Activated T-cell treated with anti-CD3 and anti-CD28 coated beads, Interleukin-2, amount 50 U/mL, for 24 hours (primary cell): Measurements from ENCODE around the gene HAP1.
"Not testable (repeated sequence)": the region's sequence is repeated elsewhere in the genome, so short reads cannot be mapped to it uniquely, and the experiment has no call there.

ENCODE experiments used
- DNase-seq: peaks from one replicate; pipeline ENCODE4 v3.0.0-alpha.2; 2020
- H3K27ac Mint-ChIP-seq: 2 replicates; pipeline ENCODE4 v1.8.0; 2020; ENCODE audit warnings: mild to moderate bottlenecking, mixed read lengths
- H3K27me3 Mint-ChIP-seq: 2 replicates; pipeline ENCODE4 v1.8.0; 2020; ENCODE audit warnings: mixed read lengths
- H3K36me3 Mint-ChIP-seq: 2 replicates; pipeline ENCODE4 v1.8.0; 2020; ENCODE audit warnings: low read depth, mixed read lengths
- H3K4me1 Mint-ChIP-seq: 2 replicates; pipeline ENCODE4 v1.8.0; 2020; ENCODE audit warnings: low read depth, mixed read lengths
- H3K4me3 Mint-ChIP-seq: 2 replicates; pipeline ENCODE4 v1.8.0; 2020; ENCODE audit warnings: mild to moderate bottlenecking, moderate library complexity, mixed read lengths
- H3K9me3 Mint-ChIP-seq: 2 replicates; pipeline ENCODE4 v1.8.0; 2020; ENCODE audit warnings: mixed read lengths

HAP1 gene

DNA sequence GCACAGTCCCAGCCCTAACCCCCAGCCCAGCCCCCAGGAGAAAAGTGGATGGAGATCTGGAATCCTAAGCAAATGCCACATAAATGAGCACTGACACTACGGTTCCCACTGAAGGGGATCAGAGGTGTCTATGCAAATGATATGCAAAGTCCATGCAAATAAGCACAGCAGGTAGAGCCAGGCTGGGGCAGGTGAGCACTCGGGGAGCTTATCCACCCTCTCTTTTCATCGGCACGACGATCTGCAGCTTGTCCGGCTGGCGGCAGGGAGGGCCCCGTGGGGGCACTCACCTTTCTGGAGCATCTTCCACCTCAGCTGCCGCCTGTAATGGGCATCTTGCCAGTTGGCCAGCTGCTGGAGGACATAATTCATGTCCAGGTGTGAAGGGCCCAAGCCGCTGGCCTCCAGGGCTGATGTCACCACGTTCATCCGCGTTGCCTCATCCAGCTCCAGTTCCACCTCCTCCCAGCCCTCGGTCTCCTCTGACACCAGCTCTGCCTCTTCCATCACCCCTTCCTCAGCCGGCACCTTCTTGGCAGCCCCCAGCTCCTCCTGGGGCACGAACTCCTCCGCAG lies 9.9 kb downstream of the HAP1 start:
- no peak overlapping the region for H3K27ac Mint-ChIP-seq
- no peaks in the 10 kb centered on the region for H3K36me3 Mint-ChIP-seq
- no peaks in the 10 kb centered on the region for H3K9me3 Mint-ChIP-seq
- no peaks in the 10 kb centered on the region for H3K4me1 Mint-ChIP-seq
- no peak for DNase-seq
- no peak overlapping the region for H3K4me3 Mint-ChIP-seq
- peaks cover 18% of the 10 kb centered on the region for H3K27me3 Mint-ChIP-seq

DNA sequence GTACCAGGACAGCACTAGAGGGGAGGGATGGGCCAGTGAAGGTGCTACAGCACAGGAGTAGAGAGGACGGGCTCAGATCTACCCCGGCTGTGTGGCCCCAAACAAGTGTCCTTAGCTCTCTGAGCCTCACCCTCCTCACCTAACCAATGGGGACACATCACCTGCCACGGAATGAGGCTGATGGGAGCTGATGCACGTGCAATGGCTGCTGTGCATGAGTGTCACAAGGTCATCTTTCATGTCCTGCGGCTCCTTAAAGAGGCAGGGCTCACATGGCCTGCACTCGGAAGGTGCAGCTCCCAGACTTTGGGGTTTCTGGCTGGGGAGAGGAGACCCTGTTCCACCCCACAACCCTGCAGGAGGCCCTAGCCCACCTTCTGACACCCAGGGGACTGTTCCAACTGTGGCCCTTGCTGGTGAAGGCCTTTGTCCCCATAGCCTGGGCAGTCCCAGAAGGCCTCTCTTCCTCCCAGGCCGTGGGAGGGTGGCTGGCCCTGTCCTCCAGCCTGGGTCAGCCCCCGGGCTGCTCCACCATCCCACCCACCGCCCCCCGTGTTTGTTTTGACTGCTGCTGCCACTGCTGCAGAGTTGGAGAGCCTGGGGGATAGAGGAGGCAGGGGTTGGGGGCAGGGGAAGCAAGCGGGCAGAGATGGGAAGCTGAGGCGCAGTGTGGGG lies 10.5 kb downstream of the HAP1 start:
- Mint-ChIP-seq H3K9me3 (no peaks in the 10 kb centered on the region), H3K27ac (no peak overlapping the region), H3K4me3 (no peak overlapping the region), H3K4me1 (no peaks in the 10 kb centered on the region), H3K36me3 (no peaks in the 10 kb centered on the region), H3K27me3 (peaks cover 18% of the 10 kb centered on the region)
- no peak for DNase-seq

DNA sequence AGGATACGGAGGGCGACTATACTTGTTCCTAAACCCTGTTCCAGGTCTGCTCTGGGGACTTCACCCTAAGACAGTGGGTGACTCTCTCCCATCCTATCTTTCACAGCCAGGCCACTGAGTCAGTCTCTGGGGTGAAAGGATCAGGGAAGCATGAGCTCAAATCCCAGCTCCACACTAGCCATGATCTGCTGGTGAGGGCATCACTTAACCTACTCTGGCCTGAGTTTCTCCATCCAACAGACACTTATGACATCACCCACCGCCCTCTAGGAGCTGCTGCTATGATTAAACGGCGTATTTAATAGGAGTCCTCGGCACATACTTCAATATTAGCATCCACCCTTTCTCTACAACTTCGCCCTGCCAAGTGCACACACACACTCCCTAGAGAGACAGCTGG lies 12.2 kb downstream of the HAP1 start:
- Mint-ChIP-seq H3K36me3 (no peaks in the 10 kb centered on the region), H3K4me3 (no peak overlapping the region), H3K27me3 (peaks cover 13% of the 10 kb centered on the region), H3K27ac (no peak overlapping the region), H3K9me3 (no peaks in the 10 kb centered on the region), H3K4me1 (peaks cover 7% of the 10 kb centered on the region)
- no peak for DNase-seq

DNA sequence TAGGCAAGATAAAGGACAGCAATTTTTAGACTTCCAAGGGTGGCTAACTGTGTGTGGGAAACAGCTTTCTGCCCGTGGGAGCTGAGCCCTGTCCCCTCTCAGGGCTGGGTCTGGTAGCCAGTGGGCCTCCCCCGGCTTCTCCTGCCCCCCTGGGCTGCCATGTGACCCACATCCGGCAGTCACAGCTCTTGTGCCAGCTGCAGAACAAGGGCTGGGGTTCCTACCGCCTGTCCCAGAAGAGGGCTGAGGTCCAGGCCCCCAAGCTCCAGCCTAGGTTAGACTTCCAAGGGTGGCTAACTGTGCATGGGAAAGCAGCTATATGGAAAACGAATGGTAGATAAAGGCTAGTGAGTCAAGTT lies 16.2 kb downstream of the HAP1 start:
- Mint-ChIP-seq H3K9me3 (no peaks in the 10 kb centered on the region), H3K27me3 (peaks cover 5% of the 10 kb centered on the region), H3K36me3 (no peaks in the 10 kb centered on the region), H3K27ac (no peak overlapping the region), H3K4me1 (peaks cover 10% of the 10 kb centered on the region), H3K4me3 (no peak overlapping the region)
- no peak for DNase-seq

DNA sequence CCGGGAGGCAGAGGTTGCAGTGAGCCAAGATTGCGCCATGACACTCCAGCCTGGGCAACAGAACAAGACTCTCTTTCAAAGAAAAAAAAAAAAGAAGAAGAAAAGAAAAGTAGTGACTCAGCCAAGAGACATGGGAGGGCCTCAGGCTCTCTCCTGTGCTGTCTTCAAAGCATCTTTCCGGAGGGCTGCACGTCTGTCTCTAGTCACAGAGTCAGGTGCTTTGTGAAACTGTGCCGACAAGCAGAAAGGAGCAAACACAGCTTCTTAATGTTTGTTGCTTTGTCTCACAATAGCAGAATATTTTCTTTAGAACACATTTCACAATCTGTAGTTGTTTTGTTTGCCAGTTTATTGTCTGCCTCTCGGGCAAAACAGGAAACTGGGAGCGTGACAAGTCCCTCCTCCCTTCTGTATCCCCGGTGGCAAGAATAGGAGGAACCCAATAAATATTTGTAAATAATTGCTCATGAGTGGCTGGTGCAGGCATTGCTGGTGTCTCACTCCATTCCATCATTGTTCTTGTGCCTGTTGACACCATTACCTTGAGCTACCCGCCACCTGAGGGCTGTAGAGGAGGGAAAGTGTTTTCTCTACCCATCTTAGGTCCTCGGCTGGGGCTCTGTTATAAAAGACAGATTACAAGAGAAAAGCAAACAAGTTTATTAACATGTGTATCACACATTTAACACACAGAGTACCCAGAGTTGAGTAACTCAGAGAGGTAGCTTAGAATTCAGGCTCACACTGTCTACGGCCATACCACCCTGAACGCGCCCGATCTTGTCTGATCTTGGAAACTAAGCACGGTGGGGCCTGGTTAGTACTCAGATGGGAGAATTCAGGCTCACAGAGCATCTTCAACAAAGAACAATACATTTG lies 16.8 kb downstream of the HAP1 start:
- Mint-ChIP-seq H3K9me3 (no peaks in the 10 kb centered on the region), H3K4me1 (peaks cover 10% of the 10 kb centered on the region), H3K27me3 (peaks cover 5% of the 10 kb centered on the region), H3K36me3 (no peaks in the 10 kb centered on the region), H3K4me3 (no peak overlapping the region), H3K27ac (no peak overlapping the region)
- no peak for DNase-seq

DNA sequence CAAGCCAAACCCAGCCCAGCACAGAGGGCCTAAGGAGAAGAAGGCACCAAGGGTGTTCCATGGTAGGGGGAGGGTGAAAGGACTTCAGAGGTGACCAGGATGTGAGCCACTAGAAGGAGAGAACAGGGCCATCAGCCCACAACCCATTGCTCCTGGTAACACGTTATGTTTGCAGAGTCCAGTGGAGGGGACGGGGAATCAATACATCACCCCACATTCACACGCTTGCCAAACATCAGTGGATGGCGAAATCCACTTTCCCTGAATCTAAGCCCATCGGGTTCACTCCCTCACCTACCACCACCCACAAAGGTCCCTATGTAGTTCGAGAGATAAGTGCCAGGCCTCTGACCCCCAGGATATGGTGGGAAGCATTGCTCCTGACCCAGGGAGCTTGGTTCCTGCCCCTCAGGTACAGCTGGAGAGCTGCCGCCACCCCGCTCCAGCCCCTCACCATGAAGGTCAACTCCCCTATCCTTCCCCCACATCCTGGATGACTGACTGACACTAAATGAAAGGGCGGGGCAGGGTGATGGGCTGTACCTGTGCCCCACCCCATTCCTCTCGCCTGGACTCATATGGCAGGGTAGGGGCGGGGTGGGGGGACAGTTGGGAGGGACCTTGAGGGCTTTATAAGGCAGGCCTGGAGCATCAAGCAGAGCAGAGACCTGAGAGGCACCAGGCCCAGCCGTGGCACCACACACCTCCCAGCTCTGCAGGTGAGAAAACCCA lies 22.6 kb downstream of the HAP1 start, which contains the start of gene GAST:
Gene GAST (plus strand): TSS at position 663 of the 732 bp plus-strand sequence. CDS start 3,106 bp downstream, outside the sequence.
- no peak for DNase-seq
- Mint-ChIP-seq H3K36me3 (no peaks in the 10 kb centered on the region), H3K27me3 (peaks cover 5% of the 10 kb centered on the region), H3K9me3 (no peaks in the 10 kb centered on the region), H3K27ac (no peak within 1 kb of the TSS), H3K4me1 (peaks cover 7% of the 10 kb centered on the region), H3K4me3 (no peak within 1 kb of the TSS)

DNA sequence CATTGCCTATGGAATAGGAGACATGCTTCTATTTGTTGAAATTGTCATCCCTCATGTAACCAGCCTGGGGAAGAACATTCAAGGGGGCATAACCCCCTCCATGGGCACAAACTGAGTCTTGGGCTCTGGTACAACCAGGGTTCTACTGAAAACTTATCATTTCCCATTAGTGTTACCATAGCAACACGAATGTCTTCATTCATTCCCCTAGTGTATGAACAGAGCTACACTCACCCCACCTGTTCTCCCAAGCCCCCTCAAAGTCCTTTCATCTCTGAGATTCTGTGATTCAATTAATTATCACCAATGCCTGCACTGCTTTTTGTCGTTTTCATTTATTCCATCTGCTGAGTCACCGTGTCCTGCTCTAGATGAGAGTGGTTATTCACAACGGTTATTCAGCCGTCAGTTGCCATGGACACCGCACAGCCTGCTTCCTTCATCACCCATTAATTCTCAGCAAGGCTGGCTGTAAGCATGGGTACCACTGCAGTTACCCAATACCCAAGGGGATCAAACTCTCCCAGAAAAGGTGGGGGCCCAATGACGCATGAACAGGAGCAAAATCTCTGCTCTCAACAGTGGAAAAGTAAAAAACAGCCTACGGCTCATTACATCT lies 23.9 kb downstream of the HAP1 start:
- no peak for DNase-seq
- Mint-ChIP-seq H3K36me3 (no peaks in the 10 kb centered on the region), H3K27ac (no peak overlapping the region), H3K4me3 (no peak overlapping the region), H3K27me3 (peaks cover 5% of the 10 kb centered on the region), H3K9me3 (no peaks in the 10 kb centered on the region), H3K4me1 (peaks cover 6% of the 10 kb centered on the region)

DNA sequence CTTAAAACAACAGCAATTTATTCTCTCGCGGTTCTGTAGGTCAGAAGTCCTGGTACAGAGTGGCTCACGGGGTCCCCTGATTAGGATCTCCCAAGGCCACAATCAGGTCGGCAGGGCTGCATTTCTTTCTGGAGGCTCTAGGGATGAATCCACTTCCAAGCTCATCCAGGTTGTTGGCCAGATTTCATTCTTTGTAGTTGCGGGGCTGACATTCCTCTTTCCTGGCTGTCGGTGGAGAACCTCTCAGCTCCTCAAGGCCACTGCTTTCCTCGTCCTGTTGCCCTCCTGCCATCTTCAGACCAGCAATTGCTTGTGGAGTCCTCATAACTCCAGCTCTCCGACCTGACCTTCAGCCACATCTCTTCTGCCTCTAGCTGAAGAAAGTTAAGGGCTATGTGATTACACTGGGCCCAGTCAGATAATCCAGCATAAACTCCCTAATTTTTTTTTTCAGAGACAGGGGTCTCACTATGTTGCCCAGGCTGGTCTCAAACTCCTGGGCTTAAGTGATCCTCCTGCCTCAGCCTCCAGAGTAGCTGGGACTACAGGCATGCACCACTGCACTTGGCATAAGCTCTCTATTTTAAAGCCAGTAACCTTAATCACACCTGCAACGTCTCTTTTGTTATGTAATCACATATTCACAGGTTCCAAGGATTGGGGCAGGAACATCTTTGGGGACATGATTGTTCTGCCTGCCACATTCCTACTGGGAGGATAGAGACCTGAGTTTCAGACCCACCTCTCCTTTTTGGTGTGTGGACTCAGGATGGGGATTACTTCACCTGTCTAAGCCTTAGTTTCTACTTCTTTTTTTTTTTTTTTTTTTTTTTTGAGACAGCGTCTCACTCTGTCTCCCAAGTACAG lies 26.4 kb downstream of the HAP1 start:
- H3K27ac Mint-ChIP-seq: no peak overlapping the region
- H3K9me3 Mint-ChIP-seq: no peaks in the 10 kb centered on the region
- peaks cover 6% of the 10 kb centered on the region for H3K4me1 Mint-ChIP-seq
- no peak overlapping the region for H3K4me3 Mint-ChIP-seq
- H3K27me3 Mint-ChIP-seq: peaks cover 5% of the 10 kb centered on the region
- no peak for DNase-seq
- H3K36me3 Mint-ChIP-seq: no peaks in the 10 kb centered on the region

DNA sequence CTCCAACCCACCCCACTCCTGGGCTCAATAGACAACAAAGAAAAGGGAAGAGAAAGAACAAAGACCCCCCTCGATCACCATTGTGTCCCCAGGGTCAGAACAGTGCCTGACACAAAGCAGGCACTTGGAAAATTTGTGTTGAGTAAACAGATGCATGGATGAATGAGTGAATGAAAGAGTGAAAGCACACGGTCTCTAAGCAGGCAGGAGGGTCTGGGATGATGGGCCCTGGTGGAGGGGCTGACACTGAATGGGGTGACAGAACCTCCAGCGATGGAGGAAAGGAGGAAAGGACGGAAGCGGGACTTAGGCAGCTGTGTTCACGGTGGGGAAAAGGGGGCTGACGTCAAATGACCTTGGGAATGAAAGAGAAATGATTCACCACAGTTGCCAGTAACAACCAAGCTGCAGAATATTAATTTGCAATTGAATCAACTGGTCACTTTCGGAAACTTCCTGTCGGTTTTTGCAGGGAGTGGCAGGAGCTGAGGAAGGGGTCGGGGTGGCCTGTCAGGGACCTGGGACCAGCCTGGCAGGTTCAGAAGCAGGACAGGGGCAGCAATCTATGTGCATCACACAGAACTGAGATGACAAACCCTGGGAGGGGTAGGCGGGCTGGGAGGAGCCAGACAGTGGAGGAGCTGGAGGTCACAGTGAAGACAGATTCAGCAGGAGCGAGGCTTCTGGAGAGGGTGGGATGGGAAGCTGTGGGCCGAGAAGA lies 29.0 kb downstream of the HAP1 start:
- Mint-ChIP-seq H3K9me3 (no peaks in the 10 kb centered on the region), H3K27ac (no peak overlapping the region), H3K4me3 (no peak overlapping the region), H3K36me3 (no peaks in the 10 kb centered on the region), H3K4me1 (peaks cover 5% of the 10 kb centered on the region), H3K27me3 (peaks cover under 1% of the 10 kb centered on the region)
- no peak for DNase-seq

DNA sequence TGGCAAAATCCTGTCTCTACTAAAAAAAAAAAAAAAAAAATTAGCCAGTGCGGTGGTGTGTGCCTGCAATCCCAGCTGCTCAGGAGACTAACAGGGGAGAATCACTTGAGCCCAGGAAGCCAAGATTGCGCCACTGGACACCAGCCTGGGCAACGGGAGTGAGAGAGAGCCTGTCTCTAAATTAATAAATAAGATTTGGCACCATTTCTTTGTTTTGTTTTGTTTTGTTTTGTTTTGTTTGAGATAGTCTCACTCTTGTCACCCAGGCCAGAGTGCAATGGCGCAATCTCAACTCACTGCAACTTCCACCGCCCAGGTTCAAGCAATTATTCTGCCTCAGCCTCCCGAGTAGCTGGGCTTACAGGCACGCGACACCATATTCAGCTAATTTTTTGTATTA lies 31.7 kb downstream of the HAP1 start:
- H3K27ac Mint-ChIP-seq: no peak overlapping the region
- H3K4me3 Mint-ChIP-seq: no peak overlapping the region
- peaks cover 4% of the 10 kb centered on the region for H3K4me1 Mint-ChIP-seq
- no peaks in the 10 kb centered on the region for H3K36me3 Mint-ChIP-seq
- H3K27me3 Mint-ChIP-seq: no peaks in the 10 kb centered on the region
- DNase-seq: no peak
- H3K9me3 Mint-ChIP-seq: no peaks in the 10 kb centered on the region

DNA sequence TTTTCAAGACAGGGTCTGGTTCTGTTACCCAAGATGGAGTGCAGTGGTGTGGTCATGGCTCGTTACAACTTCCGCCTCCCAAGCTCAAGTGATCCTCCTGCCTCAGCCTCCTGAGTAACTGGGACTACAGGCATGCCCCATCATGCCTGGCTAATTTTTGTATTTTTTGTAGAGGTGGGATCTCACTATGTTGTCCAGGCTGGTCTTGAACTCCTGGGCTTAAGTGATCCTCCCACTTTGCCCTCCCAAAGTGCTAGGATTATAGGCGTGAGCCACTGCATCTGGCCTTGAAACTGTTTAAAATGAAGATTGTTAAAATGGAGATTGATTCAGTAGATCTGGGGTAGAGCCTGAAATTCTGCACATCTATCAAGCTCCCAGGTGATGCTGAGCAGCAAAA lies 33.6 kb downstream of the HAP1 start:
- H3K4me1 Mint-ChIP-seq, H3K9me3 Mint-ChIP-seq, H3K36me3 Mint-ChIP-seq, DNase-seq, H3K27ac Mint-ChIP-seq, H3K4me3 Mint-ChIP-seq, H3K27me3 Mint-ChIP-seq: not testable (repeated sequence)

DNA sequence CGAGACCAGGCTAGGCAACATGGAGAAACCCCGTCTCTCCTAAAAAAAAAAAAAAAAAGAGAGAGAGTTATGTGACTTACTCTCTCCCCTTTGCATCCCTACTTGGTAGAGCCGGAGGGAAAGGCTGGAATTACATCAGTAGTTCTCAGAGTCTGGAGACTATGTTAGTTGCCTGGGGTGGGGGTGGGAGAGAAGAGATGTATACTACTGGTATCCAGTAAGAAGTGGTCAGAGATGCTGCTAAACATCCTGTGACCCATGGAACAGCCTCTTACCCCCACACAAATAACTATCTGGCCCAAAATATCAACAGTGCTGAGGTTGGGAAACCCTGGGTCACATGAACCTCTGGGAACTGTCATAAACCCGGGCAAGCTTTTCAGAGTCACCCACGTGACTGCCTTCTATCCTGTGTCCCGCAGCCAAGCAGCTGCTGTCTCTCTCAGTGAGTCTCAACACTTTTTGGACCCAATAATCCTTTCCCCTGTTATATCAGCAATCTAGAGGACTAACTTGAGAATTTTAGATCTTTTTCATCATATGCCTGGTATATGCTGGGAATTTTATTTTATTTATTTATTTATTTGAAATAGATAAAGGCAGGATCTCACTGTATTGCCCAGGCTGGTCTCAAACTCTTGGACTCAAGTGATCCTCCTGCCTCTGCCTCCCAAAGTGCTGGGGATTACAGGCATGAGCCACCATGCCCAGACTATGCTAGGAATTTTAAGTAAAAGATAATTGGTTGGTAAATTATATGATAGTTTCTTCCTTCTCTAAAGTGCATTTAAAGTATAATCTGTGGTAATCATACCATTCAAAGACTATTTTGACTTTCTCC lies 37.1 kb downstream of the HAP1 start:
- H3K27ac Mint-ChIP-seq: no peak overlapping the region
- H3K36me3 Mint-ChIP-seq: peaks cover 30% of the 10 kb centered on the region
- no peaks in the 10 kb centered on the region for H3K27me3 Mint-ChIP-seq
- H3K4me3 Mint-ChIP-seq: no peak overlapping the region
- H3K9me3 Mint-ChIP-seq: no peaks in the 10 kb centered on the region
- H3K4me1 Mint-ChIP-seq: peaks cover 15% of the 10 kb centered on the region
- DNase-seq: no peak
